Stimulated activated CD4-positive, alpha-beta T cell treated with anti-CD3 and anti-CD28 coated beads, Interleukin-2, amount 100 ng/mL, for 48 hours (primary cell): Measurements from ENCODE around the gene PAGE2.
"Not testable (repeated sequence)": the region's sequence is repeated elsewhere in the genome, so short reads cannot be mapped to it uniquely, and the experiment has no call there.

ENCODE experiments used
- DNase-seq, 2 donors: peaks; one replicate each; pipeline ENCODE4 v3.0.0-alpha.2; 2020

PAGE2 gene

GRCh38 chrX:55088795-55089489 lies at the start of gene PAGE2:
Gene PAGE2, plus strand, starts transcription at chrX:55089018. Its CDS starts 1,003 bp downstream, at chrX:55090021.
- DNase-seq, result no peak

- no peak for DNase-seq
These were observed 49.3 kb upstream of the PAGE2 start for GRCh38 chrX:55039471-55039870.

GRCh38 chrX:55041514-55041913 lies 47.3 kb upstream of the PAGE2 start:
- no peak for DNase-seq

- DNase-seq, result not testable (repeated sequence)
These were observed 38.2 kb upstream of the PAGE2 start for GRCh38 chrX:55050599-55050998.

GRCh38 chrX:55056820-55057674 lies 31.8 kb upstream of the PAGE2 start:
- DNase-seq, result no peak

GRCh38 chrX:55057675-55058249 lies 31.1 kb upstream of the PAGE2 start:
- peak in 1 of 2 donors; percentile 0 for DNase-seq

GRCh38 chrX:55067180-55067579 lies 21.6 kb upstream of the PAGE2 start:
- not testable (repeated sequence) for DNase-seq

- no peak for DNase-seq
These were observed 16.5 kb upstream of the PAGE2 start for GRCh38 chrX:55072286-55072685.

GRCh38 chrX:55074851-55075467 lies 13.9 kb upstream of the PAGE2 start, which contains the start of gene PAGE2B:
Gene PAGE2B, plus strand, starts transcription at chrX:55075030. Its CDS starts 1,012 bp downstream, at chrX:55076042.
- DNase-seq, result no peak

- no peak for DNase-seq
These were observed 9.9 kb downstream of the PAGE2 start for GRCh38 chrX:55098691-55099090.

GRCh38 chrX:55099162-55099561 lies 10.3 kb downstream of the PAGE2 start:
- no peak for DNase-seq

- DNase-seq, result no peak
These were observed 13.9 kb downstream of the PAGE2 start for GRCh38 chrX:55102754-55103153.

GRCh38 chrX:55107262-55107661 lies 18.4 kb downstream of the PAGE2 start:
- DNase-seq, result no peak

GRCh38 chrX:55107911-55108310 lies 19.1 kb downstream of the PAGE2 start:
- DNase-seq, result no peak

- no peak for DNase-seq
These were observed 20.5 kb downstream of the PAGE2 start for GRCh38 chrX:55109306-55109705.

GRCh38 chrX:55111578-55112254 lies 22.9 kb downstream of the PAGE2 start:
- no peak for DNase-seq

- not testable (repeated sequence) for DNase-seq
These were observed 27.8 kb downstream of the PAGE2 start for GRCh38 chrX:55116589-55116988.

GRCh38 chrX:55118574-55118973 lies 29.8 kb downstream of the PAGE2 start:
- no peak for DNase-seq

- no peak for DNase-seq
These were observed 30.5 kb downstream of the PAGE2 start for GRCh38 chrX:55119271-55119670.

- no peak for DNase-seq
These were observed 30.9 kb downstream of the PAGE2 start for GRCh38 chrX:55119712-55120111.

GRCh38 chrX:55120761-55121358 lies 32.0 kb downstream of the PAGE2 start:
- no peak for DNase-seq

GRCh38 chrX:55123900-55124299 lies 35.1 kb downstream of the PAGE2 start:
- DNase-seq, result no peak
